Measurements from ENCODE around the gene DPH3.

The DPH3 gene

GRCh38 chr3:16280671-16281070 lies 15.9 kb upstream of the DPH3 start:
- no peak overlapping the region for H3K4me3 ChIP-seq (ENCODE audit: low read depth, low read length)
- TF ChIP-seq CTCF (IDR thresholded peaks at IDR 0.05; ENCODE audit: borderline replicate concordance, insufficient read depth, low read depth, low read length), result no peak

GRCh38 chr3:16279010-16279801 lies 14.5 kb upstream of the DPH3 start:
- no peak overlapping the region for H3K4me3 ChIP-seq (ENCODE audit: low read depth, low read length)
- TF ChIP-seq CTCF (IDR thresholded peaks at IDR 0.05; ENCODE audit: borderline replicate concordance, insufficient read depth, low read depth, low read length), result no peak

GRCh38 chr3:16277471-16277870 lies 12.7 kb upstream of the DPH3 start:
- H3K4me3 ChIP-seq (ENCODE audit: low read depth, low read length), result no peak overlapping the region
- TF ChIP-seq CTCF (IDR thresholded peaks at IDR 0.05; ENCODE audit: borderline replicate concordance, insufficient read depth, low read depth, low read length), result no peak

GRCh38 chr3:16273867-16274266 lies 9.1 kb upstream of the DPH3 start:
- H3K4me3 ChIP-seq (ENCODE audit: low read depth, low read length), result no peak overlapping the region
- TF ChIP-seq CTCF (IDR thresholded peaks at IDR 0.05; ENCODE audit: borderline replicate concordance, insufficient read depth, low read depth, low read length), result no peak

- H3K4me3 ChIP-seq (ENCODE audit: low read depth, low read length), result no peak overlapping the region
- TF ChIP-seq CTCF (IDR thresholded peaks at IDR 0.05; ENCODE audit: borderline replicate concordance, insufficient read depth, low read depth, low read length), result no peak
Measured at GRCh38 chr3:16272588-16272987, 7.8 kb upstream of the DPH3 start.

GRCh38 chr3:16270855-16271254 lies 6.1 kb upstream of the DPH3 start:
- no peak overlapping the region for H3K4me3 ChIP-seq (ENCODE audit: low read depth, low read length)
- TF ChIP-seq CTCF (IDR thresholded peaks at IDR 0.05; ENCODE audit: borderline replicate concordance, insufficient read depth, low read depth, low read length), result no peak

GRCh38 chr3:16266714-16267113 lies 2.0 kb upstream of the DPH3 start:
- H3K4me3 ChIP-seq (ENCODE audit: low read depth, low read length), result no peak overlapping the region
- no peak for TF ChIP-seq CTCF (IDR thresholded peaks at IDR 0.05; ENCODE audit: borderline replicate concordance, insufficient read depth, low read depth, low read length)

Data from GM12875 (cell line).